ENCODE measurements around the gene CCT6B. TPM values are rescaled to one million over a fixed set of nuclear protein-coding genes. Genes with fewer than 3 reads are reported as not detected.

The CCT6B gene
- total RNA-seq, 4 donors from 2014 or later: 2.4 to 4.6 (median 4.0) TPM

DNA sequence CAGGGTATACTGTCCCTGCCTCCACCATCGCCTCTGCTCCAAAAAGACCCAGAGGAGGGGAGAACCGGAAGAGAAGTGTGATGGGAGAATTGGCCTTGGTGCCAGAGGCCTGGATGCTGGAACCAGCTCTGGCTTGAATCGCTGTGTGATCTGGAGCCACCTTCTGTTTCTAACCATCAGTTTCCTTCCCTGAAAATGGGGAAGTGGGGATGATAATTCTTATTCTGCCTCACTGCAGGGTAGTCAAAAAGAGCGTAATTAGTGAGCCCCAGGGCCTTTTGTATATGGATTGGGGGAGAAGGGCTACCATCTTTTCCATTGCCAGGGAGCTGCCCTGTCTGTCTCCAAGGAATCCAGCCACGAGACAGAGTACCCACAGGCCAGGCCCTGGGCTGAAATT lies 52.2 kb downstream of the CCT6B start:
- TF ChIP-seq, protein P1, sequence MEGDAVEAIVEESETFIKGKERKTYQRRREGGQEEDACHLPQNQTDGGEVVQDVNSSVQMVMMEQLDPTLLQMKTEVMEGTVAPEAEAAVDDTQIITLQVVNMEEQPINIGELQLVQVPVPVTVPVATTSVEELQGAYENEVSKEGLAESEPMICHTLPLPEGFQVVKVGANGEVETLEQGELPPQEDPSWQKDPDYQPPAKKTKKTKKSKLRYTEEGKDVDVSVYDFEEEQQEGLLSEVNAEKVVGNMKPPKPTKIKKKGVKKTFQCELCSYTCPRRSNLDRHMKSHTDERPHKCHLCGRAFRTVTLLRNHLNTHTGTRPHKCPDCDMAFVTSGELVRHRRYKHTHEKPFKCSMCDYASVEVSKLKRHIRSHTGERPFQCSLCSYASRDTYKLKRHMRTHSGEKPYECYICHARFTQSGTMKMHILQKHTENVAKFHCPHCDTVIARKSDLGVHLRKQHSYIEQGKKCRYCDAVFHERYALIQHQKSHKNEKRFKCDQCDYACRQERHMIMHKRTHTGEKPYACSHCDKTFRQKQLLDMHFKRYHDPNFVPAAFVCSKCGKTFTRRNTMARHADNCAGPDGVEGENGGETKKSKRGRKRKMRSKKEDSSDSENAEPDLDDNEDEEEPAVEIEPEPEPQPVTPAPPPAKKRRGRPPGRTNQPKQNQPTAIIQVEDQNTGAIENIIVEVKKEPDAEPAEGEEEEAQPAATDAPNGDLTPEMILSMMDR (IDR thresholded peaks at IDR 0.05): no peak
- DNase-seq (ENCODE audit: low spot score) (no peak), ATAC-seq (ENCODE audit: low FRiP score) (no peak)

GRCh38 chr17:34902831-34903547 lies 58.3 kb downstream of the CCT6B start:
- TF ChIP-seq, protein P1 (IDR thresholded peaks at IDR 0.05): no peak
- ATAC-seq (ENCODE audit: low FRiP score) (no peak), DNase-seq (ENCODE audit: low spot score) (no peak)

GRCh38 chr17:34899643-34900291 lies 61.5 kb downstream of the CCT6B start:
- TF ChIP-seq, protein P1 (IDR thresholded peaks at IDR 0.05): no peak
- ATAC-seq (ENCODE audit: low FRiP score) (no peak), DNase-seq (ENCODE audit: low spot score) (no peak)

DNA sequence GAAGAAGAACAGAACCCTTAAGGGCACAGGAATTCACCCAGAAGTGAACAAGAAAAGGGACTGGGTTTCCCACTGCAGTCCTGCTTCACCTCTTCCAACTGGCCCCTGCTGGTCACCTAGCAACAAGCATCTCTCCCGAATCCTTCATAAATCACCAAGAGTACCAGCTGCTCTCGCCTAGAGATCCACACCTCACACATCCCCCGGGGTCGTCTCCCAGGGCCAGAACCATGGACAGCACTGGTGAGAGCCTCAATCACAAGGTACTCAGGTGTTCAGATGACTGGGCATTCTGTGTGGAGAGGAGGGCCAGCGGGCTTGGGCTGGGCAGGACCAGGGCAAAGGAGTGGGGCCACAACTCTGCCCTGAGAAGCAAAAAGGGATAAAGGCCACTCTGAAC lies 65.9 kb downstream of the CCT6B start:
- TF ChIP-seq, protein P1 (IDR thresholded peaks at IDR 0.05): no peak
- DNase-seq (ENCODE audit: low spot score) (no peak), ATAC-seq (ENCODE audit: low FRiP score) (no peak)

DNA sequence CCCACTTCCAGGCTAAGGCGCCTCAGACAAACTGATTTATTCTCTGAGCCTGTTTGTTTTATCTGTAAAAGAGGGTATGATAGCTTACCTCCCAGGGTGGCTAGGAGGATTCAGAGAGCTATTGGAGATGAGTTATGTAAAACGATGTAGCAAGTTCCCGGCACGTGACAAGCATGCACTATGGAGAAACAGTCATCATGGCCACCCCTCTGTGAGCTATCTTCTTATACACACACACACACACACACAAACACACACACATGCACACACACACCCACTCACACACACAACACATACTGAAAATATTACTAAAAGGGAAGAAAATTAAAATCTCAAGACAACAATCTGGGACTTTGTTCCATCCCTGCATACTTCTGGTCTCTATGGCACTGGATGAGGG lies 66.3 kb downstream of the CCT6B start:
- TF ChIP-seq, protein P1 (IDR thresholded peaks at IDR 0.05): no peak
- DNase-seq (ENCODE audit: low spot score) (no peak), ATAC-seq (ENCODE audit: low FRiP score) (no peak)

- ATAC-seq (ENCODE audit: low FRiP score): no peak
- no peak for DNase-seq (ENCODE audit: low spot score)
- TF ChIP-seq, protein P1 (IDR thresholded peaks at IDR 0.05): no peak
These were observed 68.6 kb downstream of the CCT6B start for GRCh38 chr17:34892461-34893249.

All from omental fat pad (tissue), 4 donors.